Cardiac muscle cell (in vitro differentiated cells and primary cell): ENCODE data around the gene TMEM134. TPM values are rescaled to one million over a fixed set of nuclear protein-coding genes. Genes with fewer than 3 reads are reported as not detected.

Source experiments
- DNase-seq, 2 donors: peaks; one replicate each; pipeline versions ENCODE4 v3.0.0 to v3.0.0-alpha.2; 2010 to 2017; ENCODE audit warnings: low read depth in 1 of 2, low spot score in 1 of 2
- H3K27ac ChIP-seq: fragments of 200-600 bp; sonication (generic); 2 replicates; pipeline ENCODE4 v1.5.1; 2016
- H3K27me3 ChIP-seq: fragments of 200-600 bp; sonication (generic); 2 replicates; pipeline ENCODE4 v1.6.0; 2016; ENCODE audit warnings: control low read depth
- H3K36me3 ChIP-seq: fragments of 200-600 bp; sonication (generic); 2 replicates; pipeline ENCODE4 v1.5.1; 2016; ENCODE audit warnings: control low read depth
- H3K4me1 ChIP-seq: fragments of 200-600 bp; sonication (generic); 2 replicates; pipeline ENCODE4 v1.8.1; 2017; ENCODE audit warnings: low read depth, mild to moderate bottlenecking, mixed run types
- H3K4me3 ChIP-seq: fragments of 200-600 bp; sonication (generic); 2 replicates; pipeline ENCODE4 v1.5.1; 2016; ENCODE audit warnings: mild to moderate bottlenecking
- H3K9me3 ChIP-seq: fragments of 200-600 bp; sonication (generic); 2 replicates; pipeline ENCODE4 v1.5.1; 2017; ENCODE audit warnings: low read depth, mild to moderate bottlenecking, control low read depth
- polyA plus RNA-seq: library from polyadenylated mRNA; unstranded; fragments of >200 nt; fragmentation: Nextera tagmentation; extraction: Ambion mirVana; gene quantifications from 2 replicates; pipeline ENCODE4 v1.2.1, GENCODE V29; 2016
- total RNA-seq: library from RNA; depleted of rRNA; stranded (reverse); fragments of >200 nt; gene quantifications from 2 replicates; pipeline ENCODE4 v1.2.3, GENCODE V29; 2016
- TF ChIP-seq, protein P1 (sequence below): IDR thresholded peaks from 2 replicates; pipeline ENCODE4 v1.5.1; 2012; ENCODE audit warnings: low read depth, mild to moderate bottlenecking, low read length

Gene TMEM134
- total and polyA plus RNA-seq, 2 experiments from 2014 or later: 255 to 326 TPM

DNA sequence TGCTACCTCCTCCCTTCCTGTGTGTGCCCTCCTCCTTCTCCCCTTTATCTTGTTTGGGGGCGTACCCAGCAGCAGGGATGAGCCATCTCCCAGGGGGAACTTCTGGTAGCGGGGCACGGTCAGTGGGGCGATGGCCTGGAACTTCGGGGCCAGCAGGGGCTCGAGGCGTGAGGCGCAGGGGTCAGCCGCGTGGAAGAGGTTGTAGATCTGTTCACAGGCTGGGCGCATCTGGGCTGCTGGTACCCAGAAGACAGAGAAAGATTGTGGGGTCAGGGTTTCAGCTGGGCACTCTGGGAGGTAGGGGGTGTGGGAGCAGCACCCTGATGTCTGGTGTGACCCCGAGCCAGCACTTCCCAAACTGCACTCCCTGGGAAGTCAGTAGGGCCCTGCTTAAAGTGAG is 27.1 kb upstream of the TMEM134 start:
- no peak overlapping the region for H3K27ac ChIP-seq
- no peaks in the 10 kb centered on the region for H3K4me1 ChIP-seq
- DNase-seq: no peak

GRCh38 chr11:67495234-67496005 is 26.4 kb upstream of the TMEM134 start:
- Histone ChIP-seq H3K27me3 (no peaks in the 10 kb centered on the region), H3K4me1 (no peaks in the 10 kb centered on the region), H3K36me3 (peaks cover 4% of the 10 kb centered on the region), H3K4me3 (no peak overlapping the region), H3K27ac (no peak overlapping the region), H3K9me3 (no peaks in the 10 kb centered on the region)
- TF ChIP-seq, protein P1, sequence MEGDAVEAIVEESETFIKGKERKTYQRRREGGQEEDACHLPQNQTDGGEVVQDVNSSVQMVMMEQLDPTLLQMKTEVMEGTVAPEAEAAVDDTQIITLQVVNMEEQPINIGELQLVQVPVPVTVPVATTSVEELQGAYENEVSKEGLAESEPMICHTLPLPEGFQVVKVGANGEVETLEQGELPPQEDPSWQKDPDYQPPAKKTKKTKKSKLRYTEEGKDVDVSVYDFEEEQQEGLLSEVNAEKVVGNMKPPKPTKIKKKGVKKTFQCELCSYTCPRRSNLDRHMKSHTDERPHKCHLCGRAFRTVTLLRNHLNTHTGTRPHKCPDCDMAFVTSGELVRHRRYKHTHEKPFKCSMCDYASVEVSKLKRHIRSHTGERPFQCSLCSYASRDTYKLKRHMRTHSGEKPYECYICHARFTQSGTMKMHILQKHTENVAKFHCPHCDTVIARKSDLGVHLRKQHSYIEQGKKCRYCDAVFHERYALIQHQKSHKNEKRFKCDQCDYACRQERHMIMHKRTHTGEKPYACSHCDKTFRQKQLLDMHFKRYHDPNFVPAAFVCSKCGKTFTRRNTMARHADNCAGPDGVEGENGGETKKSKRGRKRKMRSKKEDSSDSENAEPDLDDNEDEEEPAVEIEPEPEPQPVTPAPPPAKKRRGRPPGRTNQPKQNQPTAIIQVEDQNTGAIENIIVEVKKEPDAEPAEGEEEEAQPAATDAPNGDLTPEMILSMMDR: no peak
- DNase-seq: no peak

More for the DNA sequence above, 27.1 kb upstream of the TMEM134 start:
- H3K4me3 ChIP-seq: no peak overlapping the region
- peaks cover 4% of the 10 kb centered on the region for H3K36me3 ChIP-seq
- TF ChIP-seq, protein P1: no peak
- H3K27me3 ChIP-seq: no peaks in the 10 kb centered on the region
- no peaks in the 10 kb centered on the region for H3K9me3 ChIP-seq

GRCh38 chr11:67494371-67495233 is 25.6 kb upstream of the TMEM134 start:
- no peaks in the 10 kb centered on the region for H3K9me3 ChIP-seq
- DNase-seq: no peak
- H3K4me3 ChIP-seq: no peak overlapping the region
- no peaks in the 10 kb centered on the region for H3K27me3 ChIP-seq
- no peaks in the 10 kb centered on the region for H3K4me1 ChIP-seq
- peaks cover 8% of the 10 kb centered on the region for H3K36me3 ChIP-seq
- H3K27ac ChIP-seq: no peak overlapping the region
- TF ChIP-seq, protein P1: no peak

DNA sequence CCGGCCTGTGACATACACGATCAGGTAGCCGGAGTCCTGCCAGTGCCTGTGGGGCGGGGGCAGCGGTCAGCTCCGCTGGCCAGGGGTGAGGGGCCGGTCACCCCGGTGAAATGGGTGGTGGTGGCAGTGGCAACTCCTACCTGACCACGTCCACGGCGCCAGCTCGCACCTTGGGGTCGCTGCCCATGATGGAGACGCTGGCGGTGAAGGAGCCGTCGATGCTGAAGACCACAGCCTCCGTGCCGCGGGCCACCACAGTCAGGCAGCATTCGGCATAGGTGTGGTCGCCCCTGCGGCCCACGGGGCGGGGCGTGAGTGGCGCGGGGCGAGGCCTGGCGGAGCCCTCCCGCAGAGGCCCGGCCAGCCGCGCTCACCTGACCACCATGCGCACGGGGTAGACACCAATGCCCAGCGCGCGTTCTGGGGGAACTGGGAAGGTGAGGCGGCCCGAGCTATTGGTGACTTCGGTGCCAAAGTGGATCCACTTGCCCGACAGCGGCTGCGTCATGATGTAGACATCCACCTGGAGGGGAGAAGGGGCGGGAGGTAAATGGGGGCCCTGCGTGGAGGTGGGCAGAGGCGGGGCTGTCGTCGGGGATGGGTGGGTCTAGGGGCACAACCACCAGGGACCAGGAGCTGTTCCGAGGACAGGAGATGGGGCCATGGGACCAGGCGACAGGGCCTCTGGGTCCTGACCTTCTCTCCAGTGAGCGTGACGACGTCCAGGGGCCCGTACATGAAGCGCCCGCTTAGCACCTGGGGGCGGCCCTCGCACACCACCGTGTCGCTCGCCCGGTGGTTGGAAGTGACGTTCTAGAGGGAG is 24.7 kb upstream of the TMEM134 start:
- no peak for DNase-seq
- TF ChIP-seq, protein P1: no peak
- Histone ChIP-seq H3K27ac (no peak overlapping the region), H3K36me3 (peaks cover 8% of the 10 kb centered on the region), H3K27me3 (no peaks in the 10 kb centered on the region), H3K4me3 (no peak overlapping the region), H3K4me1 (no peaks in the 10 kb centered on the region), H3K9me3 (no peaks in the 10 kb centered on the region)

DNA sequence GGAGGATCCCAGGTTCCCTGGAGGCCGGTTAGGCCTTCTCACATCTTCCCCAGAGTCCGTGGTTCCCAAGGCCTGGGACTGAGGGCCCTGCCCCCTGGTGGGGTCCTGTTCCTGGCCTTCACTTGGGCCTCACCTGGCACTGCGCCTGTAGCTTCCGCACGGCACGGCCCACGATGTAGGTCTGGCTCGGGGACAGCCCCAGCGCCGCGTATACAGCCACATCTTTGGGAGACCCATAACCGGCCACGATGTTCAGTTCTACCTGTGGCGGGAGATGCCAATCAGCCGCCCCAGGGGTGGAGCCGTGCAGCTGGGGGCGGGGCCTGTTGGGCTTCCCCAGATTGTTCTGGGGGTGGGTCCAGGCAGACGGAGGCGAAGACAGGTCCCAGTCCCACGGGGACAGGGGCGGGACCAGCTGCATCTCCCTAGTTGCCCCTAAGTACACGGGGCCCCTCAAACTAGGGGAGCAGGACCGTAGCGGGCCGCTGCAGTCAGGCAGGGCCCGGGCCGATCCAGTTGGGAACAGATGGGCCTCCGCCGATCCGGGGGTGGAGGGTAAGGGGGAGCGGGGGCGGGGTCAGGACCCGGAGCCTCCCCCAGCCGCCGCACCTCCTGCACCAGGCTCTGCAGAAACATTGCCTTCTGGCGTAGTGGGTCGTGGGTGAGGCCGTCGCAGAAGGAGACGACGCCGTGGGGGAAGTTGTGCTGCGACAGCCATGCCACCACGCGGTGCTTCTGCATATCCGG is 23.9 kb upstream of the TMEM134 start:
- H3K27ac ChIP-seq: no peak overlapping the region
- no peak overlapping the region for H3K4me3 ChIP-seq
- H3K27me3 ChIP-seq: no peaks in the 10 kb centered on the region
- H3K9me3 ChIP-seq: no peaks in the 10 kb centered on the region
- TF ChIP-seq, protein P1: no peak
- H3K4me1 ChIP-seq: no peaks in the 10 kb centered on the region
- H3K36me3 ChIP-seq: peaks cover 8% of the 10 kb centered on the region
- DNase-seq: no peak
